Muscle layer of duodenum (tissue), 2 donors: ENCODE measurements around the gene CCDC33.

Experiments
- H3K27ac ChIP-seq: one replicate; pipeline ENCODE4 v1.7.0; 2013; ENCODE audit warnings: mild to moderate bottlenecking, low read length
- H3K27me3 ChIP-seq: one replicate; pipeline ENCODE4 v1.7.0; 2013; ENCODE audit warnings: low read depth, mild to moderate bottlenecking, control low read depth, low read length
- H3K36me3 ChIP-seq, 2 donors: one replicate each; pipeline ENCODE4 v1.7.0; 2013; ENCODE audit warnings: low read length in 2 of 2, control low read depth in 1 of 2, mild to moderate bottlenecking in 1 of 2; ENCODE audit not compliant: insufficient read depth in 2 of 2, control insufficient read depth in 1 of 2
- H3K4me1 ChIP-seq, 2 donors: one replicate each; pipeline ENCODE4 v1.7.0; 2013; ENCODE audit warnings: low read length in 2 of 2, mild to moderate bottlenecking in 2 of 2, control low read depth in 1 of 2, moderate library complexity in 1 of 2; ENCODE audit not compliant: insufficient read depth in 2 of 2, control insufficient read depth in 1 of 2
- H3K4me3 ChIP-seq, 2 donors: one replicate each; pipeline ENCODE4 v1.7.0; 2013; ENCODE audit warnings: low read length in 2 of 2, low read depth in 1 of 2, mild to moderate bottlenecking in 1 of 2
- H3K9me3 ChIP-seq, 2 donors: one replicate each; pipeline ENCODE4 v1.7.0; 2013; ENCODE audit warnings: low read length in 2 of 2, control low read depth in 1 of 2, mild to moderate bottlenecking in 1 of 2; ENCODE audit not compliant: control insufficient read depth in 1 of 2
- donor health status: healthy.

The CCDC33 gene

DNA sequence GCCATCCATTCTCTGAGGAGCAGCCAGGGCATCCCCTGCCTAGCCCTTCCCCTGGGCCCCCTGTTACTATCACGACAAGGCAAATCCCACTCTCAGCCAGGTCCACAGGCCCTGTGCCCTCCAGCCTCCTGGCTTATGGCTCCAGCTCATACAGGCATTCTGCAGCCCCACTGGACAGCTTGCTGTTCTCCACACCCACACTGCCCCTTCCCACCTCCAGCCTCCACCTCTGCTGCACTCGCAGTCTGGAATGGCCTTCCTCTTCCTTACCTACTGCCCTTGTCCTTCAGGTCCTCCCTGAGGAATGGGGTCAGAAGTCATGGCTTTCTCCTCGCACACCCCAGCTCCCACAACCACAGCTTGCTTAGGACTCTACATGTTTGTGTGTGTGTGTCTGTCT is 40.4 kb downstream of the CCDC33 start:
- Histone ChIP-seq H3K4me3 (no peak overlapping the region), H3K9me3 (no peaks in the 10 kb centered on the region), H3K27ac (no peak overlapping the region), H3K27me3 (peaks cover under 1% of the 10 kb centered on the region), H3K4me1 (no peaks in the 10 kb centered on the region), H3K36me3 (no peaks in the 10 kb centered on the region)

GRCh38 chr15:74277242-74277810 is 41.2 kb downstream of the CCDC33 start:
- Histone ChIP-seq H3K36me3 (no peaks in the 10 kb centered on the region), H3K27me3 (peaks cover 6% of the 10 kb centered on the region), H3K9me3 (no peaks in the 10 kb centered on the region), H3K27ac (no peak overlapping the region), H3K4me3 (no peak overlapping the region), H3K4me1 (no peaks in the 10 kb centered on the region)

GRCh38 chr15:74278207-74278606 is 42.1 kb downstream of the CCDC33 start:
- Histone ChIP-seq H3K27ac (no peak overlapping the region), H3K4me3 (no peak overlapping the region), H3K4me1 (no peaks in the 10 kb centered on the region), H3K9me3 (no peaks in the 10 kb centered on the region), H3K36me3 (no peaks in the 10 kb centered on the region), H3K27me3 (peaks cover 8% of the 10 kb centered on the region)

DNA sequence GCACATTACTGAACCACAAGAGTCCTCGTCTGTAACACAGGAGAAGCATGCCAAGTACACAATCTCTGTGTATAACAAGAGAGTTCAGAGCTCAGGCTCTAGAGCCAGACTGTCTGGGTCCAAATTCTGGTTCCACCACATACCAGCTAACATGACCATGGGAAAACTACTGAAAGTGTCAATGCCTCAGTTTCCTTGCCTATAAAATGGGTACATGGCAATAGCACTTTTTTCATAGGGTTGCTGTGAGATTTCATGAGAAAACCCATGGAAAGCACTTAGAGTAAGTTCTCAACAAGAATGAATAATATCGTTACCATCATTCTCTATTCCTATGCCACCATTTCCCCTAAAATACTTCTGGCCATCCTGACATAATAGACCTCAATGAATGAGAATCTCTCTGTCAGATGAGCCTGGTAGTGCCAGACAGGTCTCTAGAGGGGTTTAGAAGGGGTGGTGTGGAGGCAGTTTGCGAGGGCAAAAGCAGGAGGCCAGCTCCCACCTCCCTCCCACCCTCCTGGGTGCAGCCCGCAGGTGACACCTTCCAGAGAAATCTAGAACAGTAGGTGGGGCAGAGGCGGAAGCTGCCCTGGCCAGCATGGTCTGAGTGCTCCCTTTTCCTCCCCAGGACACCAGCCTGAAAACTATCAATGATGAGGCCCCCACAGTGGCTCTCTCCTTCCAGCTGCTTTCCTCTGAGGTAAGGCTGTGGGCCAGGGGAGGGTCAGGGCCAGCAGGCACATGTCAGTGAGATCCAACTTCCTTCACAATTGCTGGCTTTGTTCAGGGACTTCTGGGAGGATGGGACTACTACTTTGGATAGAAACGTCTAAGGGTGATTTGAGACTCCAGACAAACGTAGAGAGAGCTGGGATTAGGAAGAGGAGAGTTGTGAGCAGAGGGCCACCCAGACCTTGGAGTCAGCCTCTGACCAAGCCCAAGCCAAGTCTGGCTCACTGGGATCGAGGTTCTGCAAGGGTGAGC is 45.3 kb downstream of the CCDC33 start:
- H3K36me3 ChIP-seq: no peaks in the 10 kb centered on the region
- no peaks in the 10 kb centered on the region for H3K4me1 ChIP-seq
- no peak overlapping the region for H3K27ac ChIP-seq
- H3K9me3 ChIP-seq: no peaks in the 10 kb centered on the region
- H3K27me3 ChIP-seq: peaks cover 8% of the 10 kb centered on the region
- H3K4me3 ChIP-seq: no peak overlapping the region

DNA sequence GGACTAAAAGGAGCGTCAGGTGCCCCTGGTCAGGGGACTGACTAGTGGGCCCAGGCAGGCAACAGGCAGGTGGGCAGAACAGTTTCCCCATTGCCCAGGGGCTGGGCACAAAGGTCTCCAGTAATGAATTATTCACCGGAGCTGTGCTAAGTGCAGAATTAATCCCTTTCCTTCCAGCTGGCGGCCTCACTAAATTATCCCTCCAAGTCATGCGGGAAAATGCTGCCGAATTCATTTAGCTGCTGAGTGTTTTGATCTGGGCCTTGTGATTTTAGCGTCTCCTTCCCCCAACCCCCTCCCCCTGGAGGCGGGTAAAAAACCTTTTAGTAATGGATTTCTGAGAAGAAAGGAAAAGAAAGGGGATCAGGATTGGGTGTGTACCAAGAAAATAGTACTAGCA is 47.2 kb downstream of the CCDC33 start:
- Histone ChIP-seq H3K4me3 (no peak overlapping the region), H3K27me3 (peaks cover 8% of the 10 kb centered on the region), H3K36me3 (no peaks in the 10 kb centered on the region), H3K4me1 (no peaks in the 10 kb centered on the region), H3K9me3 (no peaks in the 10 kb centered on the region), H3K27ac (no peak overlapping the region)

- Histone ChIP-seq H3K9me3 (no peaks in the 10 kb centered on the region), H3K4me3 (no peak overlapping the region), H3K27me3 (no peaks in the 10 kb centered on the region), H3K27ac (no peak overlapping the region), H3K36me3 (no peaks in the 10 kb centered on the region), H3K4me1 (no peaks in the 10 kb centered on the region)
These were observed 53.5 kb downstream of the CCDC33 start for GRCh38 chr15:74289671-74290070.

- H3K27ac ChIP-seq: no peak overlapping the region
- no peak overlapping the region for H3K4me3 ChIP-seq
- H3K36me3 ChIP-seq: no peaks in the 10 kb centered on the region
- no peaks in the 10 kb centered on the region for H3K9me3 ChIP-seq
- H3K4me1 ChIP-seq: no peaks in the 10 kb centered on the region
- H3K27me3 ChIP-seq: no peaks in the 10 kb centered on the region
These were observed 54.5 kb downstream of the CCDC33 start for GRCh38 chr15:74290645-74291044.

DNA sequence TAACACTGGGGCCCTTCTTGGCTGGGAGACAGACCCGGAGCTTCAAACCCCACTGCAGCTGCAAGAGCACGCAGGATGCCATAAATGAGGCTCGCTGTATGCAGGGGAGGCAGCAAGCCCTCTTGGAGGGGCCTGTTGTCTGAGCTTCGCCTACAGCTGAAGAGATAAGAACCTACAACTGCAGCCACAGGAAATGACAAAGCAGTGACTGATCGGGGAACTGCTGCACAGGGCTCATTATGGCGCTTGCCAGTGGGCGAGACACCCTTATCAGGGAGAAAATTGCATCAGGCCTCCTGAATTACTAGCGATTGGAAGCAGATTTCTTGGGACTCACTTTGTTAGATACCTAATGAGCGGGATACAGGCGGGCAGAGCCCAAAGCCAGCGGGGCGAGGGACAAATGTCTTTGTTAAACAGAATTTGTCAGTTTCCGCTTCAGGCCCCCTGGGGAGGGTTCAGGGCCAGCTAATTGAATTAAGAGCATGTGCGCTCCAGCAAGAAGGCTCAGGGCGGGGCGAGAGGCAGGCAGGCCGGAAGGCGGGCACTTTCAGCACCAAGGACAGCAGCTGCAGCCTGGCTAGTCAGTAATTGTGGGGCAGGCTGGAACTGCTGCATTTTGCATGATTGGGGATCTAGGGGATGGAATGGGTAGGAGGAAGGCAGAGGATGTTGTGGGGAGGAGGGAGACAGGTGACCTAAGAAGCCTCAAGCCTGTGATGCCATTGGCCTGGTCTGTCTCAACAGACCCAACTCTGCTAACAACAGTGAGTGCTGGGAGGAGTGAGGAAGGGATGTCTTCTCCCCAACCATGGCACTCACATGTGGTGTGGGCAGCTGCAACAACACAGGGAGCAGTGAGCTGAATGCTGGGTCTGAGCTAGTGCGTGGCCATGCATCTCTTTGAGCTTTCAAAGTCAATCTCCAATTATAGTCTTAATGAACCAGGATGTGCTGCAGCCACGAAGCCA is 55.3 kb downstream of the CCDC33 start:
- Histone ChIP-seq H3K4me1 (no peaks in the 10 kb centered on the region), H3K27ac (no peak overlapping the region), H3K4me3 (no peak overlapping the region), H3K27me3 (no peaks in the 10 kb centered on the region), H3K9me3 (no peaks in the 10 kb centered on the region), H3K36me3 (no peaks in the 10 kb centered on the region)

DNA sequence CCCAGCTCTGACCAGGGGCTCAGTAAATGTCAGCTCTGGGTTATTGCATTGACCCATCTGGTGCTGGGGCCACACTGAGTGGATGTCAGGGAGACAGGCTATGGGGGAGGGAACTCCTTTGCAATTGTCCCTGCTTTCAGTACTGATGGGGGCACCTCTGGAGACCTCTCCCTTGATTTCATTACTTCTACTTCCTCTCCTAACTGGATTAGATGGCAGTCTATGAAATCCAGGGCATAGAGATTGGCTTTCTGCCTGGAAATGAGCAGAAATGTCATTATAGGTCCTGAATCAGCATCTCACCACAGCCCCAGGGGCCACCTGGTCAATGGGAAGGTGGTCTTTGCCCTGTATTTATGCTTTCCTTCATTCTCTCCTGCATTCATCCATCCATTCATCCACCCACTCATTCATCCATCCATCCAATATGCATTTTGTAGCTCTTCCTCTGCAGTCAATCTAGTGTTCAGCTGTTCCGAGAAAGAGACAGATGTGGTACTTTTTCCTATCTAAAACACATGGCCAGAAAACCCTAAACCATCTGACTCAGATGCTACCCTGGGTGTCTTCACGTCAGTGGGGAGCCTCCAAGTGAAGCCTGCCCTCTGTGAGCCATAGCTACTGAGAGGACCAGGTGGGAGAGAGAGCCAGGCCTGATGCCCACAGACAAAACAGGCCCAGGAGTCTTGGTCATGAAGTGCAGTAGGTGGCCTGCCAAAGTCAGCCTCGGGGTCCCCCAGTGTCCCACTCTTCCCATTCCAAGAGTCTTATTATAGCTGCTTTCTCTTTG is 57.1 kb downstream of the CCDC33 start:
- no peaks in the 10 kb centered on the region for H3K4me1 ChIP-seq
- H3K4me3 ChIP-seq: no peak overlapping the region
- no peak overlapping the region for H3K27ac ChIP-seq
- no peaks in the 10 kb centered on the region for H3K36me3 ChIP-seq
- no peaks in the 10 kb centered on the region for H3K9me3 ChIP-seq
- H3K27me3 ChIP-seq: no peaks in the 10 kb centered on the region

GRCh38 chr15:74294010-74294409 is 57.9 kb downstream of the CCDC33 start:
- H3K4me1 ChIP-seq: no peaks in the 10 kb centered on the region
- H3K27ac ChIP-seq: no peak overlapping the region
- no peaks in the 10 kb centered on the region for H3K9me3 ChIP-seq
- H3K4me3 ChIP-seq: no peak overlapping the region
- no peaks in the 10 kb centered on the region for H3K36me3 ChIP-seq
- no peaks in the 10 kb centered on the region for H3K27me3 ChIP-seq
